Calu3 (cell line): ENCODE data around the gene COTL1. TPM values are rescaled to one million over a fixed set of nuclear protein-coding genes. Genes with fewer than 3 reads are reported as not detected.

ENCODE experiments used
- BruUV-seq: library from RNA; stranded (reverse); fragments of 400-500 nt; replicated peaks from 2 replicates; lab custom pipeline; 2021; lab: Mats Ljungman, UMichigan
- CTCF ChIA-PET: fragments of 300-600 bp; sonication (Branson Sonifier 250); formaldehyde crosslinking; loops from one replicate; lab custom pipeline; 2022; ENCODE audit warnings: antibody characterized with exemption; lab: Charles Lee
- DNase-seq: peaks from one replicate; pipeline ENCODE4 v3.0.0; 2022
- H3K27ac Mint-ChIP-seq: one replicate; pipeline ENCODE4 v1.8.0; 2022; ENCODE audit warnings: mixed read lengths; ENCODE audit not compliant: unreplicated experiment
- H3K27me3 Mint-ChIP-seq: one replicate; pipeline ENCODE4 v1.8.0; 2022; ENCODE audit warnings: mixed read lengths; ENCODE audit not compliant: unreplicated experiment
- H3K36me3 Mint-ChIP-seq: one replicate; pipeline ENCODE4 v1.8.0; 2022; ENCODE audit warnings: mild to moderate bottlenecking, moderate library complexity, mixed read lengths; ENCODE audit not compliant: insufficient read depth, unreplicated experiment
- H3K4me1 Mint-ChIP-seq: one replicate; pipeline ENCODE4 v1.8.0; 2022; ENCODE audit warnings: mild to moderate bottlenecking, low read depth, mixed read lengths; ENCODE audit not compliant: unreplicated experiment
- H3K4me3 Mint-ChIP-seq: one replicate; pipeline ENCODE4 v1.8.0; 2022; ENCODE audit warnings: mild to moderate bottlenecking, low read depth, moderate library complexity, mixed read lengths; ENCODE audit not compliant: unreplicated experiment
- H3K9me3 Mint-ChIP-seq: one replicate; pipeline ENCODE4 v1.8.0; 2022; ENCODE audit warnings: low read depth, mixed read lengths; ENCODE audit not compliant: unreplicated experiment
- CTCF ChIP-seq: fragments of 200-600 bp; IDR thresholded peaks from one replicate; pipeline ENCODE4 v1.8.0; 2022; ENCODE audit warnings: antibody characterized with exemption; ENCODE audit not compliant: unreplicated experiment
- intact Hi-C: fragments of 100-400 bp; cut with micrococcal nuclease; formaldehyde crosslinking; loops from one replicate; pipeline ENCODE4 v1.10.0; 2022; ENCODE audit not compliant: unreplicated experiment
- total RNA-seq: library from RNA; stranded (reverse); gene quantifications from 2 replicates; pipeline ENCODE4 v1.2.3, GENCODE V29; 2022

COTL1 gene
- total RNA-seq, 1 experiment from 2014 or later = 343 TPM

DNA sequence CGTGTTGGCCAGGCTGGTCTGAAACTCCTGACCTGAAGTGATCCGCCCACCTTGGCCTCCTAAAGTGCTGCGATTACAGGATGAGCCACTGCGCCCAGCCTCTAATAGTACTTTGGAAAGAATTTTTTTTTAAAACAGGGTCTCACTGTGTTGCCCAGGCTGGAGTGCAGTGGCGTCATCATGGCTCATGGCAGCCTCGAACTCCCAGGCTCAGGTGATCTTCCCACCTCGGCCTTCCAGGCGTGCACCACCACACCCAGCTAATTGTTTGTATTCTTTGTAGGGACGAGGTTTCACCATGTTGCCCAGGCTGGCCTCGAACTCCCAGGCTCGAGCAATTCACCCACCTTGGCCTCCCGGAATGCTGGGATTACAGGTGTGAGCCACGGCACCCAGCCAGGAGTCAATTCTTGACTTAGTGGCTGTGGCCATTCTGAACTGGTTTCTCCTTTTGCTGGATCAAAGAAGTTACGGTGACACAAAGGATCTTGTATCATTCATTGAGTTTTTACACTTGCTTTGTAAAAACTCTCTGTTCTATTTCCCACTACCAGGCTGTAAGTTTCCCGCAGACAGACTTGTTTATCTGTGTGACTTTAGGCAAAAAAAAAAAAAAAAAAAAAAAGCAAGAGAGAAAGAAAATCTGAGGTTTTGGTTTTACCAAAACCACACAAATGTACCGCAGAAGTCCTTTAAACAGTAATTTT is 12.7 kb upstream of the COTL1 start:
- no peak for TF ChIP-seq CTCF
- Mint-ChIP-seq H3K36me3 (no peaks in the 10 kb centered on the region), H3K4me3 (no peak overlapping the region), H3K9me3 (no peaks in the 10 kb centered on the region), H3K27ac (no peak overlapping the region), H3K27me3 (no peaks in the 10 kb centered on the region), H3K4me1 (no peaks in the 10 kb centered on the region)
- intact Hi-C loops = no loop called here
- no peak for DNase-seq
- CTCF ChIA-PET = no interaction called here
- no TSS peak for BruUV-seq

DNA sequence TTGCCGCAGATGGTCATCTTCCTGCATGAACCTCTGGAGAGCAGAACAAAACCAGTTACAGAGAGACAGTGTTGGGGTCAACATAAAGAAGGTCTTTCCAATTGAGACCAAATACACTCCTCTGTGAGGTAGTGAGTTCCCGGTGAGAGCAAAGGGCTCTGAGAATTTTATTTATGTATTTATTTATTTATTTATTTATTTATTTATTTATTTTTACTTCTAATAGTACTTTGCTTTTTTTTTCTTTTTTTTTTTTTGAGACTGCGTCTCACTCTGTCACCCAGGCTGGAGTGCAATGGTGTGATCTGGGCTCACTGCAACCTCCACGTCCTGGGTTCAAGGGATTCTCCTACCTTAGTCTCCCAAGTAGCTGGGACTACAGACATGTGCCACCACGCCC is 12.1 kb upstream of the COTL1 start:
- Mint-ChIP-seq H3K9me3 (no peaks in the 10 kb centered on the region), H3K27me3 (no peaks in the 10 kb centered on the region), H3K36me3 (no peaks in the 10 kb centered on the region), H3K27ac (no peak overlapping the region), H3K4me1 (no peaks in the 10 kb centered on the region), H3K4me3 (no peak overlapping the region)
- no TSS peak for BruUV-seq
- DNase-seq = no peak
- intact Hi-C loops = no loop called here
- no peak for TF ChIP-seq CTCF
- CTCF ChIA-PET = no interaction called here

GRCh38 chr16:84629580-84629979 is 11.7 kb upstream of the COTL1 start:
- intact Hi-C loops = no loop called here
- no peak for DNase-seq
- no peaks in the 10 kb centered on the region for H3K4me1 Mint-ChIP-seq
- no peak for TF ChIP-seq CTCF
- no TSS peak for BruUV-seq
- no peak overlapping the region for H3K4me3 Mint-ChIP-seq
- H3K27ac Mint-ChIP-seq = no peak overlapping the region
- H3K9me3 Mint-ChIP-seq = no peaks in the 10 kb centered on the region
- H3K36me3 Mint-ChIP-seq = no peaks in the 10 kb centered on the region
- H3K27me3 Mint-ChIP-seq = no peaks in the 10 kb centered on the region
- CTCF ChIA-PET = no interaction called here

DNA sequence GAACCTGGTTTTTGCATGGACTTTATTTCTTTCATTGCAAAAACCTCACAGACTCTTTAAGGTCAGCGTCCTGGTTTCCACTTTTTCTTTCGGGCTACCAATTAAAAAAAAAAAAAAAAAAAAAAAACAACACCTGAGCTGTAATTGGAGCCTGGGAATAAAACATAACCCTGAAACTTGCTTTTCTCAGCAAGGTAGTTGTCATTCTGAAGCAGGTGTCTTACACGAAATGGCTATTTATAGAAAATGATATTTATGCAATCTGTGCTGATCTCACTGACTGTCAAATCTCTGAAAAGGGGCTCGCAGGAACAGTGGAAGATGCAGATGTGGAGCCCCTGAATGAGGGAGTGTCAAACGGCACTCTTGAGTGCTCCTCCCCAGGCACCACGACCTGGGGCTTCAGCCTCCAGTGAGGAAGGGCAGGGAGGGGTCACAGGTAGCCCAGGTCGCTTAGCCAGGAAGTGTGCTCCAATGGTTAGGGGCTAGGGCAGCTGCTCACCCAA is 10.4 kb upstream of the COTL1 start:
- no peak overlapping the region for H3K27ac Mint-ChIP-seq

More for the DNA sequence above, 10.4 kb upstream of the COTL1 start:
- DNase-seq = no peak
- H3K4me1 Mint-ChIP-seq = peaks cover 2% of the 10 kb centered on the region
- H3K4me3 Mint-ChIP-seq = no peak overlapping the region
- BruUV-seq = no TSS peak
- CTCF ChIA-PET = interaction anchor here (0.6 kb wide), 1 partner anchor 29 kb away, joined by 4 read pairs; no protein-coding TSS in a partner anchor
- TF ChIP-seq CTCF = no peak
- no peaks in the 10 kb centered on the region for H3K36me3 Mint-ChIP-seq
- no peaks in the 10 kb centered on the region for H3K9me3 Mint-ChIP-seq
- no peaks in the 10 kb centered on the region for H3K27me3 Mint-ChIP-seq
- intact Hi-C loops = no loop called here
